HepG2 (cell line): ENCODE results near the gene HLA-F. TPM values are rescaled to one million over a fixed set of nuclear protein-coding genes. Genes with fewer than 3 reads are reported as not detected.

Experiments used
- ELF3 ChIP-seq: IDR thresholded peaks from 2 replicates; pipeline ENCODE4 v1.6.1; 2016; ENCODE audit warnings: missing genetic modification reagents, missing compliant biosample characterization
- GABPA ChIP-seq, 2 experiments: IDR thresholded peaks; 2 replicates each; pipeline ENCODE4 v1.6.1; 2011 to 2016; ENCODE audit warnings: low read depth in 2 of 2, low read length in 1 of 2, missing biosample characterization in 1 of 2, missing genetic modification characterization in 1 of 2
- MYC ChIP-seq: sonication (generic); formaldehyde crosslinking; IDR thresholded peaks from 2 replicates; pipeline ENCODE4 v1.9.0; 2021; ENCODE audit warnings: missing genetic modification reagents, borderline replicate concordance
- NFYC ChIP-seq: IDR thresholded peaks from 2 replicates; pipeline ENCODE4 v1.6.1; 2016; ENCODE audit warnings: missing genetic modification reagents, missing compliant biosample characterization
- PHF20 ChIP-seq: sonication (generic); formaldehyde crosslinking; IDR thresholded peaks from 2 replicates; pipeline ENCODE4 v1.5.0; 2020; ENCODE audit warnings: mild to moderate bottlenecking, missing genetic modification reagents
- SIX1 ChIP-seq: sonication (generic); formaldehyde crosslinking; IDR thresholded peaks from 2 replicates; pipeline ENCODE4 v1.4.0; 2020; ENCODE audit warnings: missing genetic modification reagents, borderline replicate concordance
- SMAD9 ChIP-seq: sonication (generic); formaldehyde crosslinking; IDR thresholded peaks from 2 replicates; pipeline ENCODE4 v1.5.1; 2020; ENCODE audit warnings: mild to moderate bottlenecking, missing genetic modification reagents
- TEAD3 ChIP-seq: optimal IDR thresholded peaks from 2 replicates; pipeline ENCODE3; 2016; ENCODE audit warnings: borderline replicate concordance
- ZNF225 ChIP-seq: sonication (generic); formaldehyde crosslinking; IDR thresholded peaks from 2 replicates; pipeline ENCODE4 v1.4.0; 2020; ENCODE audit warnings: mild to moderate bottlenecking, missing genetic modification reagents
- ZNF234 ChIP-seq: sonication (generic); formaldehyde crosslinking; conservative IDR thresholded peaks from 2 replicates; pipeline ENCODE4 v1.5.1; 2020; ENCODE audit warnings: mild to moderate bottlenecking, missing genetic modification reagents
- ZNF616 ChIP-seq: sonication (generic); formaldehyde crosslinking; IDR thresholded peaks from 2 replicates; pipeline ENCODE4 v1.5.0; 2020; ENCODE audit warnings: low read depth, mild to moderate bottlenecking, missing genetic modification reagents
- ZSCAN31 ChIP-seq: sonication (generic); formaldehyde crosslinking; IDR thresholded peaks from 2 replicates; pipeline ENCODE4 v1.5.0; 2020; ENCODE audit warnings: low read depth, mild to moderate bottlenecking, missing genetic modification reagents
- polyA plus RNA-seq, 8 experiments: library from polyadenylated mRNA; depleted of rRNA in 3 of 8; stranded (reverse) in 7 of 8; unstranded in 1 of 8; fragments of >200 nt; fragmentation: Illumina TruSeq in 4 of 8; extraction: Trizol in 4 of 8; gene quantifications; 2 replicates each; pipeline versions ENCODE4 v1.2.1 to v1.2.3, GENCODE V29; 2011 to 2016; ENCODE audit warnings: low read depth in 4 of 8, missing spikeins in 1 of 8, mixed read lengths in 1 of 8; ENCODE audit not compliant: insufficient read depth in 1 of 8
- total RNA-seq, 5 experiments: library from RNA; depleted of rRNA; stranded (reverse); fragments of >200 nt; fragmentation: Illumina TruSeq; extraction: Trizol; gene quantifications; 2 replicates each; pipeline ENCODE4 v1.2.3, GENCODE V29; 2016; ENCODE audit warnings: low read depth in 1 of 5
- TF ChIP-seq, protein P1 (sequence below): sonication (generic); formaldehyde crosslinking; IDR thresholded peaks from 2 replicates; pipeline ENCODE4 v1.4.0; 2020; ENCODE audit warnings: mild to moderate bottlenecking, missing genetic modification reagents
- TF ChIP-seq, protein P2 (sequence below): sonication (generic); formaldehyde crosslinking; IDR thresholded peaks from 2 replicates; pipeline ENCODE4 v1.9.0; 2022; ENCODE audit warnings: low read depth, missing genetic modification reagents
- TF ChIP-seq, protein P3 (sequence below): sonication (generic); formaldehyde crosslinking; IDR thresholded peaks from 2 replicates; pipeline ENCODE4 v1.5.1; 2020; ENCODE audit warnings: mild to moderate bottlenecking, missing genetic modification reagents, moderate library complexity
- TF ChIP-seq, protein P4 (sequence below): IDR thresholded peaks from 2 replicates; pipeline ENCODE4 v1.6.1; 2016
- TF ChIP-seq, protein P5 (sequence below): sonication (generic); formaldehyde crosslinking; IDR thresholded peaks from 2 replicates; pipeline ENCODE4 v1.8.0; 2022; ENCODE audit warnings: mild to moderate bottlenecking, missing genetic modification reagents, borderline replicate concordance

HLA-F gene
- total and polyA plus RNA-seq, 2 of the 13 experiments (the other 11 are each of a cell fraction or from before 2014, with no cell fraction given): 6.0 to 6.1 TPM

DNA sequence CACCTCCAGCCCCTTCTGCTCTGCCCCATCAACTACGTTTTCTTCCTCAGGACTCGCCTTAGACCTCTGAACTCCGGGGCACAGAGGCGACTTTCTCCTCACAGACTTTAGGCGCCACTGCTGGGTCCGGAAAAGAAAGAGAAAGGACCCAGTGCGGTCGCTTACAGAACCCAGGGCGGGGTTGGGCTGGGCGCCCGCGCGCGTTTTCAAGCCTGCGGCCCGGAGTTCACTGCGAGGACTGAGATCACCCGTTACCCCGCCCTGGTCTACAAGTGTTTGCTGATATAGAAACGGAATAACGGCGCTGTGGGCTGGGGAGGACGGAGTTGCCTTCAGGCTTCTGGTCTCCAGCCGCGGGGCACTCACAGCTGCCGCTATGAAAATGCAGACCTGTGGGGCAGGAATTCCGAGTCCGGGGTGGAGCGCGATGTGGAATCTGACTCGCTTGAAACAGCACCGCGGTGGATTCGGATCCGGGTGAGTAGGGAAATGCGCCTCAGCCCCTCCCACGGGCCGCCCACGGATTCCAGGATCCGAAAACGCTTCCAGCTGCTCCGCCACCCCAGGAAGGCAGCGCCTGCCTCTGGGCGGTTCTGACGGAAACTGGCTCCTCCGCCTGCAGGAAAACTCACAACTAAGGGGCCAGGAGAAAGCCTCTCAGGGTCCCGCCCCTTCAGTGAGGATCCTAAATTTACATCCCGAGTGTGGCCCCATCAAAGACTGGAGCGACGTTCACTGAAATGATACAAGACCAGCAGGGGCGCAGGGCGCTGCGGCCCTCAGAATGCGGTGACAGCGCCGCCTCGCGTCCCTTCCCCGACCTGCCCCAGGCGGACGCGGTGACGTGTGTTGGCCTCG, 29.4 kb downstream of the HLA-F start (continued):
- TF ChIP-seq MYC (CRISPR knock-in tag) (peak; percentile 65; the same call in 1 of the 2 replicates), PHF20 (CRISPR knock-in tag) (0 out of 2 replicates have a peak, but pooled peaks have one; percentile 19), SIX1 (CRISPR knock-in tag) (no peak), GABPA (IDR thresholded peaks at IDR 0.05; ENCODE audit: low read depth, low read length) (no peak), GABPA (CRISPR knock-in tag; IDR thresholded peaks at IDR 0.05; ENCODE audit: low read depth) (no peak), TEAD3 (CRISPR knock-in tag) (peak; percentile 91), SMAD9 (no peak), ZNF234 (no peak), ELF3 (CRISPR knock-in tag) (peak; percentile 72), NFYC (CRISPR knock-in tag) (0 out of 2 replicates have a peak, but pooled peaks have one; percentile 40), ZNF616 (no peak), ZNF225 (CRISPR knock-in tag) (no peak), ZSCAN31 (CRISPR knock-in tag) (no peak; the same call in none of the 2 replicates)
- TF ChIP-seq, protein P1, sequence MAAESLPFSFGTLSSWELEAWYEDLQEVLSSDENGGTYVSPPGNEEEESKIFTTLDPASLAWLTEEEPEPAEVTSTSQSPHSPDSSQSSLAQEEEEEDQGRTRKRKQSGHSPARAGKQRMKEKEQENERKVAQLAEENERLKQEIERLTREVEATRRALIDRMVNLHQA: no peak
- TF ChIP-seq, protein P2, sequence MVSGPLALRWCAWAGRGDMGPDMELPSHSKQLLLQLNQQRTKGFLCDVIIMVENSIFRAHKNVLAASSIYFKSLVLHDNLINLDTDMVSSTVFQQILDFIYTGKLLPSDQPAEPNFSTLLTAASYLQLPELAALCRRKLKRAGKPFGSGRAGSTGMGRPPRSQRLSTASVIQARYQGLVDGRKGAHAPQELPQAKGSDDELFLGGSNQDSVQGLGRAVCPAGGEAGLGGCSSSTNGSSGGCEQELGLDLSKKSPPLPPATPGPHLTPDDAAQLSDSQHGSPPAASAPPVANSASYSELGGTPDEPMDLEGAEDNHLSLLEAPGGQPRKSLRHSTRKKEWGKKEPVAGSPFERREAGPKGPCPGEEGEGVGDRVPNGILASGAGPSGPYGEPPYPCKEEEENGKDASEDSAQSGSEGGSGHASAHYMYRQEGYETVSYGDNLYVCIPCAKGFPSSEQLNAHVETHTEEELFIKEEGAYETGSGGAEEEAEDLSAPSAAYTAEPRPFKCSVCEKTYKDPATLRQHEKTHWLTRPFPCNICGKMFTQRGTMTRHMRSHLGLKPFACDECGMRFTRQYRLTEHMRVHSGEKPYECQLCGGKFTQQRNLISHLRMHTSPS: no peak
- TF ChIP-seq, protein P3, sequence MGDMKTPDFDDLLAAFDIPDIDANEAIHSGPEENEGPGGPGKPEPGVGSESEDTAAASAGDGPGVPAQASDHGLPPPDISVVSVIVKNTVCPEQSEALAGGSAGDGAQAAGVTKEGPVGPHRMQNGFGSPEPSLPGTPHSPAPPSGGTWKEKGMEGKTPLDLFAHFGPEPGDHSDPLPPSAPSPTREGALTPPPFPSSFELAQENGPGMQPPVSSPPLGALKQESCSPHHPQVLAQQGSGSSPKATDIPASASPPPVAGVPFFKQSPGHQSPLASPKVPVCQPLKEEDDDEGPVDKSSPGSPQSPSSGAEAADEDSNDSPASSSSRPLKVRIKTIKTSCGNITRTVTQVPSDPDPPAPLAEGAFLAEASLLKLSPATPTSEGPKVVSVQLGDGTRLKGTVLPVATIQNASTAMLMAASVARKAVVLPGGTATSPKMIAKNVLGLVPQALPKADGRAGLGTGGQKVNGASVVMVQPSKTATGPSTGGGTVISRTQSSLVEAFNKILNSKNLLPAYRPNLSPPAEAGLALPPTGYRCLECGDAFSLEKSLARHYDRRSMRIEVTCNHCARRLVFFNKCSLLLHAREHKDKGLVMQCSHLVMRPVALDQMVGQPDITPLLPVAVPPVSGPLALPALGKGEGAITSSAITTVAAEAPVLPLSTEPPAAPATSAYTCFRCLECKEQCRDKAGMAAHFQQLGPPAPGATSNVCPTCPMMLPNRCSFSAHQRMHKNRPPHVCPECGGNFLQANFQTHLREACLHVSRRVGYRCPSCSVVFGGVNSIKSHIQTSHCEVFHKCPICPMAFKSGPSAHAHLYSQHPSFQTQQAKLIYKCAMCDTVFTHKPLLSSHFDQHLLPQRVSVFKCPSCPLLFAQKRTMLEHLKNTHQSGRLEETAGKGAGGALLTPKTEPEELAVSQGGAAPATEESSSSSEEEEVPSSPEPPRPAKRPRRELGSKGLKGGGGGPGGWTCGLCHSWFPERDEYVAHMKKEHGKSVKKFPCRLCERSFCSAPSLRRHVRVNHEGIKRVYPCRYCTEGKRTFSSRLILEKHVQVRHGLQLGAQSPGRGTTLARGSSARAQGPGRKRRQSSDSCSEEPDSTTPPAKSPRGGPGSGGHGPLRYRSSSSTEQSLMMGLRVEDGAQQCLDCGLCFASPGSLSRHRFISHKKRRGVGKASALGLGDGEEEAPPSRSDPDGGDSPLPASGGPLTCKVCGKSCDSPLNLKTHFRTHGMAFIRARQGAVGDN: peak; percentile 73
- TF ChIP-seq, protein P4, sequence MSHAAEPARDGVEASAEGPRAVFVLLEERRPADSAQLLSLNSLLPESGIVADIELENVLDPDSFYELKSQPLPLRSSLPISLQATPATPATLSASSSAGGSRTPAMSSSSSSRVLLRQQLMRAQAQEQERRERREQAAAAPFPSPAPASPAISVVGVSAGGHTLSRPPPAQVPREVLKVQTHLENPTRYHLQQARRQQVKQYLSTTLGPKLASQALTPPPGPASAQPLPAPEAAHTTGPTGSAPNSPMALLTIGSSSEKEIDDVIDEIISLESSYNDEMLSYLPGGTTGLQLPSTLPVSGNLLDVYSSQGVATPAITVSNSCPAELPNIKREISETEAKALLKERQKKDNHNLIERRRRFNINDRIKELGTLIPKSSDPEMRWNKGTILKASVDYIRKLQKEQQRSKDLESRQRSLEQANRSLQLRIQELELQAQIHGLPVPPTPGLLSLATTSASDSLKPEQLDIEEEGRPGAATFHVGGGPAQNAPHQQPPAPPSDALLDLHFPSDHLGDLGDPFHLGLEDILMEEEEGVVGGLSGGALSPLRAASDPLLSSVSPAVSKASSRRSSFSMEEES (CRISPR knock-in tag): peak; percentile 17; the same call in 1 of the 2 replicates
- TF ChIP-seq, protein P5, sequence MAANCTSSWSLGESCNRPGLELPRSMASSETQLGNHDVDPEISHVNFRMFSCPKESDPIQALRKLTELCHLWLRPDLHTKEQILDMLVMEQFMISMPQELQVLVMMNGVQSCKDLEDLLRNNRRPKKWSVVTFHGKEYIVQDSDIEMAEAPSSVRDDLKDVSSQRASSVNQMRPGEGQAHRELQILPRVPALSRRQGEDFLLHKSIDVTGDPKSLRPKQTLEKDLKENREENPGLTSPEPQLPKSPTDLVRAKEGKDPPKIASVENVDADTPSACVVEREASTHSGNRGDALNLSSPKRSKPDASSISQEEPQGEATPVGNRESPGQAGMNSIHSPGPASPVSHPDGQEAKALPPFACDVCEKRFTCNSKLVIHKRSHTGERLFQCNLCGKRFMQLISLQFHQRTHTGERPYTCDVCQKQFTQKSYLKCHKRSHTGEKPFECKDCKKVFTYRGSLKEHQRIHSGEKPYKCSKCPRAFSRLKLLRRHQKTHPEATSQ (CRISPR knock-in tag): no peak; the same call in 1 of the 2 replicates
